Non-pigmented ciliary epithelial cell (primary cell): ENCODE results near the gene DDX52.
A peak's percentile ranks its signal among the peaks of the same experiment; 100 is the strongest.
"Not testable (repeated sequence)": the region's sequence is repeated elsewhere in the genome, so short reads cannot be mapped to it uniquely, and the experiment has no call there.

Source experiments
- DNase-seq: peaks from one replicate; pipeline ENCODE4 v3.0.0-alpha.2; 2010; ENCODE audit warnings: low read depth

The DDX52 gene

GRCh38 chr17:37650419-37651003 lies 7.3 kb upstream of the DDX52 start:
- no peak for DNase-seq

GRCh38 chr17:37648555-37648954 lies 5.3 kb upstream of the DDX52 start:
- DNase-seq, result peak; percentile 73

DNA sequence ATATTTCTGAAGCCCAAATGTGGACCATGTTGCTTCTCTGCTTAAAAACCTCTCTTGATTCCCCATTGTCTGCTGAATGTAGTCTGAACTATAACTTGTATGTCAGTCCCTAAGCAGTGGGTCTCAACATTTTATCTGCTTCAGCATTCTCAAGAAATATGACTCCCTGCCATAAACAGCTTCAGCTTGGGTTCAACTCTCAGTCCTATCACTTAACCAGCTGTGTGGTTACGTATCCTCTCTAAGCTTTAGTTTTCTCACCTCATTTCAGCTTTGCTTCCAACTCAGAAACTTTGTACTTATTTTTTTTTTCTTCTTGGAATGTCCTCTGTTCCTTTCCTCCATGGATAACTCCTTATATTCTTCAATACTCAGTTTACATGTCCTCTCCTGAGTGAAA lies 4.6 kb upstream of the DDX52 start:
- DNase-seq, result no peak

GRCh38 chr17:37643869-37644268 lies 623 bp upstream of the DDX52 start:
- no peak for DNase-seq

- no peak for DNase-seq
Observed at GRCh38 chr17:37642681-37643080, 565 bp downstream of the DDX52 start.

GRCh38 chr17:37640015-37640414 lies 3.2 kb downstream of the DDX52 start:
- no peak for DNase-seq

GRCh38 chr17:37637956-37638355 lies 5.3 kb downstream of the DDX52 start:
- no peak for DNase-seq

GRCh38 chr17:37616430-37616829 lies 26.8 kb downstream of the DDX52 start:
- not testable (repeated sequence) for DNase-seq

- no peak for DNase-seq
Observed at GRCh38 chr17:37614823-37615222, 28.4 kb downstream of the DDX52 start.

- peak; percentile 48 for DNase-seq
Observed at GRCh38 chr17:37614391-37614790, 28.9 kb downstream of the DDX52 start.

GRCh38 chr17:37610971-37611370 lies 32.3 kb downstream of the DDX52 start:
- DNase-seq, result no peak

DNA sequence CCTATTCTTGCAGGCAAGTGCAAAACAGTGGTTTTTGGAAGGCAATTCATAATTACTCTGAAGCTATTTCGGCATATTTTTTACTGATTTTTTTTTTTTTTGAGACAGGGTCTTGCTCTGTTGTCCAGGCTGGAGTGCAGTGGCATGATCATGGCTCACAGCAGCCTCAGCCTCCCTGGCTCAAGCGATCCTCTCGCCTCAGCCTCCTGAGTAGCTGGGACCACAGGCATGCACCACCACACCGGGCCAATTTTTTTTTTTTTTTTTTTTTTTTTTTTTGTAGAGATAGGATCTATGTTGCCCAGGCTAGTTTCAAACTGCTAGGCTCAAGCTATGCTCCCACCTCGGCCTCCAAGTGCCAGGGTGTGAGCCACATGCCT lies 33.2 kb downstream of the DDX52 start:
- not testable (repeated sequence) for DNase-seq

DNA sequence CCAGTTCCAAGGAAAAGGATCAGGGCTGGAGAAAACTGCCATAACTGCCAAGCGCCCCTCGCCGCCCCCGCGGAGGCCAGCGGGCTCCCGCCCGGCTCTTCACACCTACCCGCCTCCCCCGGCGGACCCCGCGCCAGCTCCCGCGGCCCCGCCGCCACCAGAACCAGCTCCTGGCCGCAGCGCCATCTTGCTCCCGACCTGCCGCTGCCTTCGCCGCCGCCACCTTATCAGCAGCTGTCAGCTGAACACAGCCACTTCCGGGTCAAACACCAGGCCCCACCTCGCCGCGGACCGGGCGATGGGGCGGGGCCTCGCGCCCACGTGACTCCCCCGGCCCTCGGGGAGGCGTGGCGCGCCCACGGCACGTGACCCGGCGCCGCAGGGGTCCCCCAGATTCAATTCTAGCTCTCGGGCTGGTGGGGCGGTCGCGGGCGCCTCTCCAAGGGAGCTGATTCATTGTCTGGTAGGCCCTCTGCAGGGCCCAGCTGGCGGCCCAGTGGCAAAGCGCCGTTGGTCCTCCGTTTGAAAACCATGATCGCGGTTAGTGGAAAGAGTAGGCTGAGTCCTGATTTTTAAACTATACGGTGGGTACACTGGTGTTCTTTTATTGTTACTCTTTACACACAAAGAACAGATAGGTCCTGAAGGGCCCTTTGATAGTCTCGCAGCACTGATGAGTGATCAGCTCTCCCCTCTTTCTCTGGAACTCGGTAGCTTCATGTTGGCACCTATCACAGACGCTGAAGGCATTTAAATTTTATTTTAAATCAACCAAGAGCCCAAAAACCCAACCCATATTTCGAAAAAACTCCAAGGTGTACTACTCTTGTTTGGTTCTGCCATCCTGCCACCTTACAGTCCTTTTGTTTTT lies 33.8 kb downstream of the DDX52 start, which contains the start of gene SYNRG:
TSS of gene SYNRG (minus strand) at position 249 of the 871 bp plus-strand sequence. CDS start at position 186, 63 bp downstream.
- peak; percentile 71 for DNase-seq

GRCh38 chr17:37608351-37609169 lies 34.7 kb downstream of the DDX52 start:
- DNase-seq, result no peak

DNA sequence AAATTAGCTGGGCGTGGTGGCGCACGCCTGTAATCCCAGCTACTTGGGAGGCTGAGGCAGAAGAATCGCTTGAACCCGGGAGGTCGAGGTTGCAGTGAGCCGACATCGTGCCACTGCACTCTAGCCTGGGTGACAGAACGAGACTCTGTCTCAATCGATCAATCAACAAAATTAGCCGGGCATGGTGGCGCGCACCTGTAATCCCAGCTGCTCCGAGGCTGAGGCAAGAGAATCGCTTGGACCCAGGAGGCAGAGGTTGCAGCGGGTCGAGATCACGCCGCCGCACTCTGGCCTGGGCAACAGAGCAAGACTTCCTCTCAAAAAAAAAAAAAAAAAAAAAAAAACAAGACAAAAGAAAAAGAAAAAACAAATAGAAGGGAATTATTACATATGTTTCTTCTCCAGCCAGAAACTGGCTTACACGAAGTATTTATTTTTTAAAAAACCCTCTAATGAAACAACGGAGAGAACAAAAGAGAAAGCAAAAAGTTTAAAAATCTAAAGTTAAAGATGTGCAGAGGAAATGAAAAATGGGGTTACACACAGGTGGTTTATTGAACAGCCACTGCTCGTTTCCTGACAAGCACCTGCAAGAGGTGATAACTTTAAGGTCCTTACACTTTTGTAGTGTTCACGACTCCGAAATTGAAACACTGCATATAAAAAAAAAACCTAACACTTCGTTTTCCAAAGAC lies 35.5 kb downstream of the DDX52 start:
- no peak for DNase-seq

DNA sequence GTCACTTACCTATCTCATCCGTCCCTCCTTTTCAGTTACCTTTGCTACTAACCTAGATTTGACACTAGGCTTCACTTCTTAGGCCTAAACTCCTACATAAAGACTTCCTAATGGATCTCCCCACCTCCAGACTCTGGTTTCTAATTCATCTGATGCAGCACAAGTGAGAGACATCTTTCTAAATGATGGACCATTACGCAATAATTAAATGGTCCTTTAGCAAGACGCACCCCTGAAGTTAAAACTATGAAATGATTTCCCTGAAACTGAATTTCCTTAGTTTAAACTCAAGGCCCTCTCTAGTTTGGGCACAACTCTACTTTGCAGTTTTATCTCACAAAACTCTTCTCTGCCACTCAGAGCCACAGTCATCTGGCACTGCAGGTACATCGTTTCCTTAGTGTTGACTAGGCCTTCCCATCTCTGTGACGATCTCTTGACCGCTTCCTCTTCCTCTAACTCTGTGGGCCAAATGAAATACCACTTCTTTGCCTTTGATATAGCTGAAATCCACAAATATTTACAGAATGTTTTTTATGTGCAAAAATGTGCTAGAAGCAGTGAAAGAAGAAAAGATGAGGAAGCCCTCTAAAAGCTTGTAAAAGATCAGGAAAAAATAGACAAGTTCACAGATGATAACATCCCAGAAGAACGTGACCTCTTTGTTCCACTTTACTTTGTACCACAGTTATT lies 37.3 kb downstream of the DDX52 start:
- no peak for DNase-seq

DNA sequence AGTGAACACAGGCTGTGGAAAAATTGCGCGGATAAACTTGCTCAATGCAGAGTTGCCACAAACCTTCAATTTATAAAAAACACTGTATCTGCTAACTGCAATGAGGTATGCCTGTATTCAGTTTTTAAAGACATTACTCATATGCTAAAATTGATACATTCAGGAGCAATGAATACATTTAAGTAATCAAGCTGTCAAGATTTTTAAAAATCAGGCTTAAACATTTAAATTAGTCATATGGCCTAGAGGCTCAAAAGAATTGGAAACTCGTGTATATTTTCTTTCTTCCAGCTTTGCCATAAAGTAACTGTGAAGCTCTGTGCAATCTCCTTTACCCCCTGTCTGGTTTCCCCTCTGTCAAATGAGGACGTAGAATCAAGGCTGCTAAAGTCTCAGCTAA lies 38.2 kb downstream of the DDX52 start:
- no peak for DNase-seq

GRCh38 chr17:37604556-37604955 lies 38.7 kb downstream of the DDX52 start:
- DNase-seq, result no peak

DNA sequence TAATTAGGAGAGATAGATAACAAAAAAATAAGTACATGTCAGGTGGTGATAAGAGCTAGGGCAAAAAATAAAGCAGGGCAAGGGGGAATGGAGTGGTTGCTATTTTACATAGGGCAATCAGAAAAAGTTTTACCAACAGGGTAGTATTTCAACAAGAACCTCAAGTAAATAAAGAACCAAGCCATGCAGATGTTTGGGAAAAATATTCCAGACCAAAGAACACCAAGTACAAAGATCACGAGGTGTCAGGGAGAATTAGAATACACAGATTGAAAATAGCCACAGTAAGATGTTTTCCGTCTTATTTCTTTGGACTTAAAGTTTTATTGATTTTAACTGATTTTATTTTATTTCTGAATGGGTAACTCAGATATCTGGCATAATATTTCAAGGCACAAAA lies 45.1 kb downstream of the DDX52 start:
- no peak for DNase-seq

- no peak for DNase-seq
Observed at GRCh38 chr17:37592291-37592690, 51.0 kb downstream of the DDX52 start.

- no peak for DNase-seq
Observed at GRCh38 chr17:37585066-37585465, 58.2 kb downstream of the DDX52 start.
